GM18868 (cell line): Measurements from ENCODE around the gene LSM3.

Experiments used
- ATAC-seq: cut with Tn5 transposase; IDR thresholded peaks from one replicate; pipeline ENCODE4 v1.9.1; 2021; ENCODE audit warnings: mild to moderate bottlenecking, moderate library complexity; ENCODE audit not compliant: unreplicated experiment

LSM3 gene

GRCh38 chr3:14236902-14237301 lies 58.3 kb downstream of the LSM3 start:
- no peak for ATAC-seq

DNA sequence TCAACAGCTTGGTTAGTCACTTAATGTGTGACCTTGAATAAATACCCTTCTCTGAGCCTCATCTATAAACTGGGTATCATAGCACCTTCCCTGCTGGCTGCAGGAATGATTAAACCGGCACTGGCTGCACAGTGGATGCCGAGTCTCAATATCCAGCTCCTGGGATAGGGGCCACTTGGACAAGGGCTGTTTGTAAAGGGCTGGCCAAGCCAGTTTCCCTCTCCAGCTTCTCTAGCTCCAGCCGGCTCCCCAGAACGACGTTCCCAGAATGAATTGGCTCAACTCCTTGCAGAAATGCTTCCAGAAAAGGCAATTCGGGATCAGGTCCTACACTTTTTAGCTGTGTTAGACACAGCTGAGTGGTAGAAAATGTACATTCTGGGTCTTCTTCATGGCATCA lies 58.8 kb downstream of the LSM3 start:
- ATAC-seq = no peak

- ATAC-seq = no peak
Measured at GRCh38 chr3:14238356-14238755, 59.7 kb downstream of the LSM3 start.

DNA sequence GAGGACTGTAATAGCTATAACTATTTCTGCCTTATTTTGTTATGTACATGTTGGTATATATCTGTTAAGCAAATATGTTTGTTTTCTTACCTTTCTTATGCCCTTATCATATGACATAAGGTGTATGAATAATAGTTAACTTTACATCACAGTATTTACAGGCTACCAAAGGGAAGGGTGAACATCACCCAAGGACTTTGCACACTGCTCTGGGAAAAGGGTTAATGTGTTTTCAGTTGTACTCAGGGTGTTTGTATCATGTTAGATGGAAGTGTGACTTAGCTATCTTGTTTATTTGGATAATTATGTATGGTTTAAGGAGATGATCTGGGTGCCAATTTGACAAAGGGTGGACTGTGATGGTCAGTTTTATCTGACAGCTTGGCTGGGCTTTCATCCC lies 60.3 kb downstream of the LSM3 start:
- no peak for ATAC-seq

- ATAC-seq = no peak
Measured at GRCh38 chr3:14239940-14240339, 61.3 kb downstream of the LSM3 start.

GRCh38 chr3:14240366-14240765 lies 61.7 kb downstream of the LSM3 start:
- no peak for ATAC-seq

DNA sequence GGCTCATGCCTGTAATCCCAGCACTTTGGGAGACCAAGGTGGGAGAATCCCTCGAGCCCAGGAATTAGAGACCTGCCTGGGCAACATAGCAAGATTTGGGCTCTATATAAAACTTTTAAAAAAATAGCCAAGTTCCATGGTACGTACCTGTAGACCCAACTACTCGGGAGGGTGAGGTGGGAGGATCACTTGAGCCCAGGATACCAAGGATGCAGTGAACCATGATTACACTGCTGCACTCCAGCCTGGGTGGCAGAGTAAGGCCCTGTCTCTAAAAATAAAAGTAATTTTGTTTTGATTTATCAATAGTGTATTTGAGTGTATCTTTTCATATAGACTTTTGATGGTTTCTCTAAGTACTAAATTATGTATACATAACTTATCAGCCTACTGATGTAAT lies 63.1 kb downstream of the LSM3 start:
- ATAC-seq = no peak

- no peak for ATAC-seq
Measured at GRCh38 chr3:14242490-14243311, 64.1 kb downstream of the LSM3 start.

DNA sequence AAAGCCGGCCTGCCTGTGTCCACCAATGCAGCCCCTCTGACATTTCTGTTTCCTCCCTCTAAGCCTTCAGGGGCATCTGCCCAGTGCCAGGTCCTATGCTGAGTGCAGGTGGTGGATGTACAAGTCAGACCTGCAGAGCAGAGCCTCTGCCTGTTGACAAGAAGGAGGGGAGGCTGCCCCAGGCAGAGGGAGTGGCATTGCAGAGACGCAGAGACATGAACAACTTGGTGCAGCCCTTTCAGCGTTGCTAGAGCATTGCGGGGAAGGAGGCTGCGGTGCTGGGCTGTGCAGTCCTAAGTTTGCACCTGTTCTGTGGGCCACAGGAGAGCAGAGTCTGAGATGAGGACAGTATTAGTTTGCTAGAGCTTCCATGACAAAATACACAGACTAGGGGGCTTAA lies 65.2 kb downstream of the LSM3 start:
- no peak for ATAC-seq

DNA sequence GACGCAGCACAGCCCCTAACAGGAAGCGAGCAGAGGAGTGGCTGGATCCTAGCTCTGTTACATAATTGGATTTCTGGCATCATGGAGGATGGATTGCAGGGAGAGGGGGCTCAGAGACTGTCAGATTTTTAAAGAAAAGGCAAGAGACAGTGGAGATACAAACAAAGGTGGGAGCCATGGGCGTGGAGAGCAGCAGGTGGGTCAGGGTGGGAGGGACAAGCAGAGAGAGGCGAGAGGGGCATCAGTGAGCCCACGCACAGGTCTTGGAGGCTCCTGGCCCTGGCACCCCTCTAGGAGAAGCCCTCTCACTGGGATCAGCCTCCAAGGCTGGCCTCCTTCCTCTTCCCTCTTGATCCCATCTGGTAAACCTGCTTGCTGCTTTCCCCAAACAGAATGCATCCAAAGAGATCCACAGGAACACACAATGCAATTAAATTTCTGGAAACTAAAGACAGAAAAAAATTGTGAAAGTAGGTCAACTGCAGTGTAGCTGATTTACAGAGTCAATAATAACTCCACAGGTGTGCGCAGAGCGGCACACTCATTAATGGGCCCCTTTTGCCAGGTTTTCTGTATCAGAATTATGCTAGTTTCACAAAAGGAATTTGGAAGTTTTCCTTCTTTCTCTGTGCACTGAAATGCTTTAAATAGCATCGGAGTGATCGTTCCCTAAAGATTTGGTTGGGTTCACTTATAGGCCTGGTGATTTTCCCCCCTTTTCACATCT lies 66.1 kb downstream of the LSM3 start:
- no peak for ATAC-seq

GRCh38 chr3:14245248-14245639 lies 66.6 kb downstream of the LSM3 start:
- no peak for ATAC-seq

DNA sequence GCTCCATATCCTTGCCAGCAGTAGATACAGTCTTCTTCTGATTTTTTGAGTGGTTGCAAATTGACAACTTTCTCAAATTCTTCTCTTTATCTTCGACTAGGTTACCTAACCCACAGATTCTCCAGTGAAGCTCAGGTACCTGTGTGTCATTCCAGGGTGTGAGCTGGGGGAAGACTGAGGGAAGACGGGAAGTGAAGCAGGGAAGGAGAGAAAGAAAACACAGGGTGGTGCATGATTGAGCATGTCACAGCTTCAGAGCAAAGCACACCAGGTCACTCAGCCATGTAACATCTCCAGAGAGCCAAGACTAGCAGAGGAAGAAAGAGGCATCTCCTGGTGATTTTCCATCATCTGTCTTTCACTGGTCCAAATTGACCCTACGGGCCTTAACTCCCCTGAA lies 67.2 kb downstream of the LSM3 start:
- no peak for ATAC-seq

DNA sequence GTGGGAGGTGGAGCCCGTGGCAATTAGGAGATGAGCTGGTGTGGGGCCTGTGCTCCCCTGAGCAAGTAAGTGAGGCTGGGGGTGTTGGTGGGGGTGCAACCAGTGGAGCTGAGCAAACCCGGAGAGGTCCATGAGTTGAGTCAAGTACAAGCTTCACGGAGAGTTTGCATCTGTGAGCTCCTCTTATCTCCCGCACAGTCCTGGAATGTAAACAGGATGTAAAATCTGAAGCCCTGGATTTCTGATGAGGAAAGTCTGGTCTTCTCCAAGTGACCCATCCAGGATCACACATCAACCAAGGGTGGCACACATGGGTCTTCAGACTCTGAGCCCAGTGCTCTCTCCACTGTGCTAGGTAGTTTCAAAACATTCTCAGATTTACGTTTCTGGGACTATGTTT lies 67.8 kb downstream of the LSM3 start:
- no peak for ATAC-seq

DNA sequence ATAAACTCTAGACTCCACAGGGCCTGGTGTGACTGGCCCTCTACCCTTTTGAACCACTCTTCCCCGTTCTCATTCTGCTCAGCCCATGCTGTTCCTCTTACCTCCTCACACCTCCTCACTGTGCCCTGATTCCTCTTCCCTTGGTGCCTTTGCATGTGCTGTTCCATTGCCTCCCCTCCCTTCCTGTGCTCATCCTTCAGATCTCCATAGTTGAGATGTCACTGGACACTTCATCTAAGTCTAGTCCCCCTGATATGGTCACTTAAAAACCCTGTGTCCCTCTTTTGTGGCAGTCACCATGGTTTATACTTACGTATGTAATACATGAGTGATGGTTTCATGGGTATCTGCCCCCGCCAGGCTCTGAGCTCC lies 69.8 kb downstream of the LSM3 start:
- no peak for ATAC-seq

DNA sequence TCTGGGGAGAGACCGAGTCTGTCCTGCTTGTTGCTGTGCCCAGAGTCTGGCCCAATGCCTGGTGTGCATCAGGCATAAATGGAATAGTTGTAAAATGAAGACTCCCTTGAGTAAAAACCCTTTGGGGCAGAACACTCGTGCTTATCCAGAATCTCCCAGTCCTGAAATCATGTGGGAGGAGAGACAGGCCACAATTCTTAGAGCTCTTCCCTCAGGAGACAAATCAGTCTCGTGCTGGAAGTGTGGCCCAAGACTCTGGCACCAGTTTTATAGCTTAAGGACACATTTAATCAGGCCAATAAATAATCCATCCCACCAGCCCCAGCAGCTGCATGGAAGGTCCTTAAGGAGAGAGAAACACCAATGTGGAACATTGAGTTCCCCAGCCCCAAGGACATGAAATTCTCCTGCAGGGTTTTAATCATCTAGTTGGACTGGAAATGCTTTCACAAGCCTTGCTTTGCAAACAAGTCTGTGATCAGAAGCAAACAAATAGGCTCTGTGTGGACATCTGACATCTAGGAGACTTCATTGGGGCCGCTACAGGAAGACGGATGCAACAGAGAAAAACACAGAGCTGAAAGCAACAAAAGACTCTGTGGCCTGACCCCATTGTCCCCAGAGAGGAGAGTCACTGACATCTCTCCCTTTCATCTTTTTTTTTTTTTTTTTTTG lies 70.4 kb downstream of the LSM3 start:
- no peak for ATAC-seq
